ENCODE measurements around the gene SYT5.
"Not testable (repeated sequence)": the region's sequence is repeated elsewhere in the genome, so short reads cannot be mapped to it uniquely, and the experiment has no call there.

SYT5 gene

GRCh38 chr19:55226788-55227187 is 46.7 kb upstream of the SYT5 start:
- TF ChIP-seq, protein P1, sequence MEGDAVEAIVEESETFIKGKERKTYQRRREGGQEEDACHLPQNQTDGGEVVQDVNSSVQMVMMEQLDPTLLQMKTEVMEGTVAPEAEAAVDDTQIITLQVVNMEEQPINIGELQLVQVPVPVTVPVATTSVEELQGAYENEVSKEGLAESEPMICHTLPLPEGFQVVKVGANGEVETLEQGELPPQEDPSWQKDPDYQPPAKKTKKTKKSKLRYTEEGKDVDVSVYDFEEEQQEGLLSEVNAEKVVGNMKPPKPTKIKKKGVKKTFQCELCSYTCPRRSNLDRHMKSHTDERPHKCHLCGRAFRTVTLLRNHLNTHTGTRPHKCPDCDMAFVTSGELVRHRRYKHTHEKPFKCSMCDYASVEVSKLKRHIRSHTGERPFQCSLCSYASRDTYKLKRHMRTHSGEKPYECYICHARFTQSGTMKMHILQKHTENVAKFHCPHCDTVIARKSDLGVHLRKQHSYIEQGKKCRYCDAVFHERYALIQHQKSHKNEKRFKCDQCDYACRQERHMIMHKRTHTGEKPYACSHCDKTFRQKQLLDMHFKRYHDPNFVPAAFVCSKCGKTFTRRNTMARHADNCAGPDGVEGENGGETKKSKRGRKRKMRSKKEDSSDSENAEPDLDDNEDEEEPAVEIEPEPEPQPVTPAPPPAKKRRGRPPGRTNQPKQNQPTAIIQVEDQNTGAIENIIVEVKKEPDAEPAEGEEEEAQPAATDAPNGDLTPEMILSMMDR (IDR thresholded peaks at IDR 0.05; ENCODE audit: borderline replicate concordance, control extremely low read depth, extremely low read depth, insufficient read depth, missing control alignments), result no peak
- no peak for DNase-seq (ENCODE audit: low spot score)
- in situ Hi-C loops (cut with MboI; ENCODE audit: low sequenced_read_pairs, unreplicated experiment), result no loop called here

- TF ChIP-seq, protein P1 (IDR thresholded peaks at IDR 0.05; ENCODE audit: borderline replicate concordance, control extremely low read depth, extremely low read depth, insufficient read depth, missing control alignments), result no peak
- DNase-seq (ENCODE audit: low spot score), result no peak
- in situ Hi-C loops (cut with MboI; ENCODE audit: low sequenced_read_pairs, unreplicated experiment), result no loop called here
Observed at GRCh38 chr19:55226273-55226672, 46.2 kb upstream of the SYT5 start.

DNA sequence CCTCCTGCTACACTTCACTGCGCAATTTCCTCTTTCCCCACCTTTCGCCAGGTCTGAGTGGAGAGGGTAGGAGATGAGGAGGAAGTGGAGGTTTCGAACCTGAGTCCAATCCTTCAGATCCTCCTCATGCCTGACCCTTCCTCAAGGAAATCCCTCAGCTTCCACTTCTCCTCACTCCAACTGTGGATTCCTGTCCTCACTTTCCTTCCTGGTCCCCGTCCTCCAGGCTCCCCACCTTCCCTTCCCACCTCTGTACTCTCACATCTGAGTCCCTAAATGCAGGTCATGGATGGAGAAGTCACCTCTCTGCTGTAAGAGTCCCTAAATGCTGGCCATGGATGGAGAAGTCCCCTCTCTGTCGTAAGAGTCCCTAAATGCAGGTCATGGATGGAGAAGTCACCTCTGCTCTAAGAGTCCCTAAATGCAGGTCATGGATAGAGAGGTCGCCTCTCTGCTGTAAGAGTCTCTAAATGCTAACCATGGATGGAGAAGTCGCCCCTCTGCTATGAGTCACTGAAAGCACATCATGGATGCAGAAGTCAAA is 45.4 kb upstream of the SYT5 start:
- in situ Hi-C loops (cut with MboI; ENCODE audit: low sequenced_read_pairs, unreplicated experiment), result no loop called here

DNA sequence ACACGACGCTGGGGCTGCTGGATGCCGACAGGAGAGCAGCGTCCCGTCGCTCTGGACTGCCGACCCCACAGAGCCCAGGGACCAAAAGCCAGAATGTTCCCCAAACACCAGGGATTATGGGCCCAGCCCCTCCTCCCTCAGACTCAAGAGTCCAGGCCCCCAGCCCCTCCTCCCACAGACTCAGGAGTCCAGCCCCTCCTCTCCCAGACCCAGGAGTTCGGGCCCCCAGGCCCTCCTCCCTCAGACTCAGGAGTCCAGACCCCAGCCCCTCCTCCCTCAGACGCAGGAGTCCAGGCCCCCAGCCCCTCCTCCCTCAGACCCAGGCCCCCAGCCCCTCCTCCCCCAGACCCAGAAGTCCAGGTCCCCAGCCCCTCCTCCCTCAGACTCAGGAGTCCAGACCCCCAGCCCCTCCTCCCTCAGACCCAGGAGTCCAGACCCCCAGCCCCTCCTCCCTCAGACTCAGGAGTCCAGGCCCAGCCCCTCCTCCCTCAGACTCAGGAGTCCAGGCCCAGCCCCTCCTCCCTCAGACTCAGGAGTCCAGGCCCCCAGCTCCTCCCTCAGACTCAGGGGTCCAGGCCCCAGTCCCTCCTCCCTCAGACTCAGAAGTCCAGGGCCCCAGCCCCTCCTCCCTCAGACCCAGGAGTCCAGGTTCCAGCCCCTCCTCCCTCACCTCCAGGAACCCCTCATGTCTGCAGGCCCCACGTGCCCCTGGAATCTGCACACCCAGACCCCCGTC is 44.8 kb upstream of the SYT5 start:
- in situ Hi-C loops (cut with MboI; ENCODE audit: low sequenced_read_pairs, unreplicated experiment); DNase-seq (ENCODE audit: low spot score): not testable (repeated sequence)

More for the DNA sequence above, 45.4 kb upstream of the SYT5 start:
- no peak for DNase-seq (ENCODE audit: low spot score)
- TF ChIP-seq, protein P1 (IDR thresholded peaks at IDR 0.05; ENCODE audit: borderline replicate concordance, control extremely low read depth, extremely low read depth, insufficient read depth, missing control alignments), result no peak

GRCh38 chr19:55224038-55224665 is 44.1 kb upstream of the SYT5 start:
- DNase-seq (ENCODE audit: low spot score), result no peak
- TF ChIP-seq, protein P1 (IDR thresholded peaks at IDR 0.05; ENCODE audit: borderline replicate concordance, control extremely low read depth, extremely low read depth, insufficient read depth, missing control alignments), result no peak
- in situ Hi-C loops (cut with MboI; ENCODE audit: low sequenced_read_pairs, unreplicated experiment), result no loop called here

GRCh38 chr19:55223291-55224037 is 43.4 kb upstream of the SYT5 start:
- in situ Hi-C loops (cut with MboI; ENCODE audit: low sequenced_read_pairs, unreplicated experiment), result no loop called here
- DNase-seq (ENCODE audit: low spot score), result no peak
- TF ChIP-seq, protein P1 (IDR thresholded peaks at IDR 0.05; ENCODE audit: borderline replicate concordance, control extremely low read depth, extremely low read depth, insufficient read depth, missing control alignments), result no peak

Measured in GM13976 (cell line).